ENCODE measurements around the gene PPM1B.

PPM1B gene

GRCh38 chr2:44269831-44270230 is 101.2 kb downstream of the PPM1B start:
- Histone ChIP-seq H3K36me3 (ENCODE audit: control insufficient read depth in 2 of 2, insufficient read depth in 1 of 2, low read length in 2 of 2) (no peaks in the 10 kb centered on the region), H3K27ac (ENCODE audit: extremely low read depth, low read depth, low read length) (no peak overlapping the region), H3K4me3 (ENCODE audit: low read depth, low read length) (no peak overlapping the region), H3K9me3 (ENCODE audit: control insufficient read depth, insufficient read depth, low read depth, low read length) (no peaks in the 10 kb centered on the region), H3K4me1 (ENCODE audit: control insufficient read depth, insufficient read depth, low read length) (peaks cover 3% of the 10 kb centered on the region; the same call in 1 of the 2 replicates)
- ChIA-PET POLR2A (no interaction called here), CTCF (interaction anchor here (1.0 kb wide), 1 partner anchor 43 kb away, joined by 4 read pairs; no protein-coding TSS in a partner anchor)
- TF ChIP-seq ZBTB21 (tag by site-specific recombination; IDR thresholded peaks at IDR 0.05) (no peak), ZNF148 (tag by site-specific recombination; IDR thresholded peaks at IDR 0.05; ENCODE audit: borderline replicate concordance) (no peak), ZNF266 (tag by site-specific recombination; IDR thresholded peaks at IDR 0.05; ENCODE audit: low read depth) (no peak), ZNF660 (tag by site-specific recombination; IDR thresholded peaks at IDR 0.05) (no peak), ZBTB7A (tag by site-specific recombination; IDR thresholded peaks at IDR 0.05; ENCODE audit: low read depth) (no peak), ZSCAN4 (tag by site-specific recombination; IDR thresholded peaks at IDR 0.05) (no peak), ZNF324 (tag by site-specific recombination; IDR thresholded peaks at IDR 0.05) (no peak), ZNF2 (tag by site-specific recombination; IDR thresholded peaks at IDR 0.05) (no peak), ZNF571 (tag by site-specific recombination; IDR thresholded peaks at IDR 0.05) (no peak), ZNF426 (tag by site-specific recombination; IDR thresholded peaks at IDR 0.05) (no peak), ZBTB10 (tag by site-specific recombination; IDR thresholded peaks at IDR 0.05) (no peak), ZSCAN5A (tag by site-specific recombination; IDR thresholded peaks at IDR 0.05) (no peak), ZNF311 (tag by site-specific recombination; IDR thresholded peaks at IDR 0.05; ENCODE audit: borderline replicate concordance) (no peak), ZNF19 (tag by site-specific recombination; IDR thresholded peaks at IDR 0.05; ENCODE audit: low read depth) (no peak), EGR2 (tag by site-specific recombination; IDR thresholded peaks at IDR 0.05; ENCODE audit: low read depth) (no peak), ZNF513 (tag by site-specific recombination; IDR thresholded peaks at IDR 0.05) (no peak), ZNF670 (tag by site-specific recombination; IDR thresholded peaks at IDR 0.05; ENCODE audit: low read depth) (no peak), PRDM6 (tag by site-specific recombination; IDR thresholded peaks at IDR 0.05) (no peak), ZNF404 (tag by site-specific recombination; IDR thresholded peaks at IDR 0.05) (no peak), ZBTB48 (tag by site-specific recombination; IDR thresholded peaks at IDR 0.05) (no peak)
